SIG-M5 treated with dmso at 0.1 percent for 504 hours (cell line): ENCODE results near the gene TXNDC11.

Experiments used
- DNase-seq: peaks from one replicate; lab custom pipeline; 2025; ENCODE audit not compliant: unreplicated experiment; lab: John Stamatoyannopoulos, UW

TXNDC11 gene

DNA sequence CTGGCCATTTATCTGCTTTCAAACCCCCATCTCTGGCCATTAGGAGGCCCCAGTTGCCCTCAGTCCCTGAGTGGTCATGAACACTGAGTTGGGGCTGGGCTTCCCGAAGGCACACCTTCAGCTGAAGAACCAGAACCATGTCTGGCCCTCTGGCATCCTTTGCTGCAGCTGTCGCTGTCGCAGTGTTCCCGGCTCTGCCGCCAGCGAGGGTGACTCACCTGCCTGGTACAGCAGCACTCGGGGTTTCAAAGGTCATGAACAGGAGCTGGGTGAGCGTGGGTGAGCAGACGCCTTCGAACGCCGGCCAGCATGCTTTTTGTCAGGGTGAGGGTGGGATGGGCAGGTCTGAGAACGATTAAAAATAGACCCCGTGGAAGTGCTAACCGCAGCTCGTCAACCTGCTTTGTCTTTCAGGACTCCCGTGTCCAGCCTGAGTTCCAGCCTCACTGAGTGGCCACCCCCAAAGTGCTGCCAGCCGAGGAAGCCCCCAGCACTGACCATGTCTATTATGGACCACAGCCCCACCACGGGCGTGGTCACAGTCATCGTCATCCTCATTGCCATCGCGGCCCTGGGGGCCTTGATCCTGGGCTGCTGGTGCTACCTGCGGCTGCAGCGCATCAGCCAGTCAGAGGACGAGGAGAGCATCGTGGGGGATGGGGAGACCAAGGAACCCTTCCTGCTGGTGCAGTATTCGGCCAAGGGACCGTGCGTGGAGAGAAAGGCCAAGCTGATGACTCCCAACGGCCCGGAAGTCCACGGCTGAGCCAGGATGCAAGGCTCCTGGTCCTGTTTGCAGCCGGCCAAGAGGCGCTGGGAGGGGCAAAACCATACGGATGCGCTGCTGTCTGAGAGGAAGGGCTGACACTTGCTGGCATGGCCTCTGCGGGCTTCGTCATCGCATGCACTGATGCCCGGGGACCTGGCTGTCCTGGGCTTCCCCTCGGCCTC is 66.8 kb downstream of the TXNDC11 start:
- peak; percentile 25 for DNase-seq

DNA sequence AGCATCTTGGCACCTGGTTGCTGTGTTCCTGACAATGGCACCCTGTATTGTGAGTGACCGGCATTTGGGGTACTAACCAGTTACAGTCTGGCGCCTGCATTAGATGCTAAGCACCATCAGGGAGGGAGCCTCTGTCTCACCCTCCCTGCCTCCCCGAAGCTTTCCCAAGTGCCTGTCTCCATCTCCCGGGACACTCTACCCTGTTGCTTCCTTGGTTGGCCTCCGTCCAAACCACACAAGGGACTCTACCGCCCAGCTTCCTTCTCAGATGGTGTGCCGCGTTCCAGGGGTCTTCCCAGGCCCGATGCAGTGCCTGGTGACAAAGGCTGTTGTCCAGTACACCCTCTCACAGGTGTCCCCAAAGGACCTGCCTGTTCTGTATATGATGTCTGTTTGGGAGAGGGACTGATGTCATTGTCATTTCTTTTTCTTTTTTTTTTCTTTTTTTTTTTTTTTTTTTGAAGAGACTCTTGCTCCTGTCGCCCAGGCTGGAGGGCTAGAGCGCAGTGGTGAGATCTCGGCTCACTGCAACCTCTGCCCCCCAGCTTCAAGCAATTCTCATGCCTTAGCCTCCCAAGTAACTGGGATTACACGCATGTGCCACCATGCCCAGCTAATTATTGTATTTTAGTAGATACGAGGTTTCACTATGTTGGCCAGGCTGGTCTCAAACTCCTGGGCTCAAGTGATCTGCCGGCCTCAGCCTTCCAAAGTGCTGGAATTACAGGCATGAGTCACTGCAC is 67.7 kb downstream of the TXNDC11 start:
- no peak for DNase-seq

DNA sequence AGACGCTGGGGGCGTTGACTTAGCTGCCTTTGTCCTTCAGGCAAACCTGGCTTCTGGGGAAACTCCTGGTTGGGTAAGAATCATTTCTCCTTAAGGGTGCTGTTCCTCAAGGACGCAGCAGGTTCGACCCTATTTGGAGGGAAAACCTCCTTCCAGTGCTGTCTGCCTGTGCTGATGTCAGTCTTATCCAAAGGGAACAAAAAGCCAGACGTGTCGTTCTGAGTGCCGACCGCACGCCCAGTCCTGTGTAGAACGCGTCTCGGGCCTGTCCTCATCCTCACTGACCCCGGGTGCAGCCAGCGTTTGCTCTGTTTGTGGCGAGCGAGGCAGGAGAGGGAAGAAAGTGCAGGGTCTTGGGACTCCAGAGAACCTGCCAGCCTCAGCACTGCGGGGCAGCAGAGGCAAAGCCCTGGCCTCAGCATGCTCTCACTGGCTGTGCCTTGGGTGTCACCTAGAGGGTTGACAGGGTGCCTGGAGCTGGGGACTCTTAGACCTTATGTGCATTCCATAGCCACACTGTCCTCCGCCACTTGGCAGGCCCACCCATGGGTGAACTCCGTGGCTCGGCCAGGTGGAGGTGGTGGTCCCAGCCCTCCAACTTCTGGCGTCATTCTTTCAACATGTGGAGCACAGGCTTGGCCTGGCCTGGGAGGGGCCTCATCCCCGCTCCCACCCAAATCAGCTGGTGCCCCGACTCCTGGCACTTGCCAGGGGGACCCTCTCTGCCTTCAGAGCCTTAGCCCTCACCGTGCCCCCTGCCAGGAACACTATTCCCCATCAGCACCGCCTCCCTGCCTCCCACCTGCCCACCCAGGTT is 68.4 kb downstream of the TXNDC11 start:
- DNase-seq, result no peak

DNA sequence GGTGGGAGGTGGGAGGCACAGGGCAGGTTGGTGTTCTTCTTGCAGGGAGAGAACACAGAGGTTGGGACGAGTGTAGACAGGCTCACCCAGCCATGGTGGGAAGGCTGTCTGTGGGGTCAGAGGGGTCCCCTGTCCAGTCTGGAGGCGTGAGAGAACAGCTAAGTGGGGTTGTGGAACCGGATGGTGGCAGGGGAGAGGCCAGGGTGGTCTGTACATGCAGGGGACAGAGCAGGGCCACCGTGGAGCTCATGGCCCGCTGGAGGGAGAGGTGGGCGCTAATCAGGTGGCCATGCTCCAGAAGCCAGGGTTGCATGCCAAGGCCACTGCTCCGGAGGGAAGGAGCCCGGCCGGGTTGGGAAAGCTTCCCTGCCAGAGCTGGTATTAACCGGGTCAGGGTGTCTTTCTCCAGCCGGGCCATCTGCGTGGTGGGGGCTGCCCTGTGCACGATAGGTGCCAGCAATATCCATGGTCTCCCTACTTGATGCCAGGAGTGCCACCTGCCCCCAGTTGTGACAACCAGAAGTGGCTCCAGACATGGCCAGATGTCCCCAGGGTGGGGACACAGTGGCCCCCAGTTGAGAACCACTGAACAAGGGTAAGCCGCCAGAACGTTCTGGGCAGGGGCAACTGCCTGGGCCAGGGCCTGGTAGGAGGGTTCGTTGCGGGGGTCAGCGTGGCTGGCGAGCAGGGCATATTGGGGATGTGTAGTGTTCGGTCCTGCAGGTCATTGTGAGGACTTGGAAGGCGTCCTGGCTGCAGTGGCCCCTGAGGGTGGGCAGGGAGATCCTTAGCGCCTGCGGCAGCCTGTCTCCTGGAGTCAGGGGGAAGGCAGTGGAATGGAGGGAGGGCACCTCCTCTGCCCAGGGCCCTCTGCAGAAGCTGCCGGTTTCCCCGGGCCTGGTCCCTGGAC is 69.3 kb downstream of the TXNDC11 start:
- no peak for DNase-seq

DNA sequence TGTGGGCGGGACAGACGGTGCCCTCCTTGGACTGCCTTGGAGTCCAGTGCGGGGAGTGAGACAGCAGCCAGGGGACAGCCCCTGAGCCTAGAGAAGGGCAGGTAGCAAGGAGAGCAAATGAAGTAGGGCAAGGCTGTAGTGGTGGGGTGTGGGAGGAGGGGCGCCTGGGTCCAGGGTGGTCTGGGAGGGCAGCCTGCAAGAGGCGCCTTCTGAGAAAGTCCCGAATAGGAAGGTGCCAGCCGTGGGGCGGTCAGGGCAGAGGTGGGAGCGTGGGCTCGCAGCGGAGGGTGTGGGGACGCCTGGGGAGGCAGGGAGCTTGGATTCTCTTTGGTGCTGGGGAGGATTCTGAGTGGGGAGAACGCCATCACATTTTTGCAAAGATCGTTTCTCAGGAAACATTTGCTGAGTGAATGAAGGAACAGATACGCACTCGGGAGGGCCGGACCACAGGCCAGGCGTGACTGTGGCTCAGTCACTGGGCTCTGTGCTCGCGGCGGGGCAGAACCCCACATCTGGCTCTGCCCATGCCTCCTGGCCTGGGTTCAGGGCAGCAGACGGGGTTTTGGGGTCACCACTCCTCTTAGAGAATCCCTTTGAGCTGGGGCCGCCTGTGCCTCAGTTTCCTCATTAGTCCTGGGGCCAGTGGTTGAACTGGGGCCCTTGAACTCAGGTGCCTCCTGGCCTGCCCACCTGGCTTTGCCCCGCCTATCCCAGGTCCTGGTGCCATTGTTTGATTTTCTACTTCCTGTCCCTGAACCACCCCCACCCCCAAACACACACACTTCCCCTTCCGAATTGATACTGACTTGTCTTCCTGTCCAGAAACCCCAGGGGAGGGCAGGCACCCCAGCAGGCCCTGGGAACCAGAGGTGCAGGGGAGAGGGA is 70.2 kb downstream of the TXNDC11 start:
- no peak for DNase-seq

DNA sequence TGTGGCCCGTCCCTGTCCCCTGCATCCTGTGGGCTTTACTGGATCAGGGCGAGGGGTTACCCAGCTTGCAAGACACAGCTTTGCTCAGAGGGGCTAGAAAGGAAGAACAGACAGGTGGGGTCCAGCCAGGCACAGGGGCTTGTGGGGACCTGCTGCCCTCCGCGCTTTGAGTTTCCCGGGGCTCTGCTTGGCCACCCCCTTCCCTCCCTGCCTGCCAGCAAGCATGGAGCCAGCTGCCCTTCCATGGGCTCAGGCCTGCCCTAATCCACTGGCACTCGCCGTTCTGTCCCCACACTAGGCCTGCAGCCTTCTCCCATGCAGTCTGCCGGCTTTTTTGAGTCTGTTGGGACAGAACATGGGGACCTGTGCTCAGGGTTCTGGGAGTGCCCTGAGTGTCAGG is 71.0 kb downstream of the TXNDC11 start:
- DNase-seq, result no peak

DNA sequence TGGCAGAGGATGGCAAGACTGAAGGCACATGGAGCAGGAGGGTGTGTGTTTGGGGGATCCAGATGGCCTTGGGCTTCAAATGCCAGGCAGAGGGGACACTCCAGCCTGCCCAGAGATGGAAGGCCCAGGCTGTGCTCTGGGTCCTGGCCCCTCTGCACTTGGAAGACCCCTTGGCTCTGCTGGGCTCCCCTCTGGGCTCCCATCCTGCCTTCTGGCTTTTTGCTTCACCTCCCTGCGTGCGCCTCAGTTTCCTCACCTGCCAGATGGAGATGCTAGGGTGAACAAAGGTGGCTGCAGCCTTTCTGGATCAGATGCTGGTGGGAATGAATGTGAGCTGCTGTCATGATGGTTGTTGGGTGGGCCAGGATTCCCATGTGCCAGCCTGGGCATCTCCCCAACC is 71.4 kb downstream of the TXNDC11 start:
- no peak for DNase-seq

DNA sequence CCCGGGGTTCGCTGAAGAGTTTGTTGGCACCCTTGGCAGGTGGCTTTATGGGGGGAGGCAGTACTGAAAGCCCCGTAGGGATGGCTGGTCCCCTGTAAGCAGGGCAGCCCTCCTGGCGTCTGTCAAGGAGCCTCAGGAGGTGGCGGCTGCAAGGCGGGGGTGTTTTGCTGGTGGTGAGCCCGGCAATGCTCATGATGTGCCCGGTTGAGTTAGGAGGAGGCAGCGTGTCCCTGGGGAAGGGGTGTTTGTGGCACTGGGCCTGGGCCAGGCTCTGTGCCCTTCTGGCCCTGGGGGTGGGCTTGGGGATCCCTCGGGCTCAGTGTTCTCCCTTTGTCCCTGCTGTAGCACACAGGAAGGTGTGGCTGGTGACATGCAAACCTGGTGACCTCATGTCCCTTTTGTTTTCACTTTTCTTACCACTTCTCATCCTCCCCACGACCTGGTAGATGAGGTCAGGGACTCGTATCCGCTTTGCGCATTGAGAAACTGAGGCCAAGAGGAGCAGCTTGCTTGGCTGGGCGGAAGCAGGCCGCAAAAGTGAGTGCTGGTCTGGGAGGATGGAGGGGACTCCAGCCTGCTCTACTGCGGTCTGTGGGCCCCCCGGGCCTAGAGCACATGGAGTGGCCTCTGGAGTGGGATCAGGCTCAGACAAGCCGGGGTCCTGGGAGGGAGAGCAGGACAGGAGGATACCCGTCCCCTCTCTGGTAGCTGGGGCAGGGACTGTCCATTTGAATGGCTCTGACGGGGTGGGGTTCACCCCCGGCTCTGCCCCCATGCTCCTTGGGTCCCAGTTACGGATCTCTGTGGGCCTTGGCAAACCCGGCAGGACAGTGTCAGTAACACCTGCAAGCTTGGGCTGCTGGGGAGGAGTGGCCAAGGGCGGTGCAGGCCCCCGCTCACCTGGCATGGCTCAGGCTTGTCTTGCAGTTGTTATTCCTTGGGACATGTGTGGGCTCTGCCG is 72.2 kb downstream of the TXNDC11 start:
- no peak for DNase-seq

DNA sequence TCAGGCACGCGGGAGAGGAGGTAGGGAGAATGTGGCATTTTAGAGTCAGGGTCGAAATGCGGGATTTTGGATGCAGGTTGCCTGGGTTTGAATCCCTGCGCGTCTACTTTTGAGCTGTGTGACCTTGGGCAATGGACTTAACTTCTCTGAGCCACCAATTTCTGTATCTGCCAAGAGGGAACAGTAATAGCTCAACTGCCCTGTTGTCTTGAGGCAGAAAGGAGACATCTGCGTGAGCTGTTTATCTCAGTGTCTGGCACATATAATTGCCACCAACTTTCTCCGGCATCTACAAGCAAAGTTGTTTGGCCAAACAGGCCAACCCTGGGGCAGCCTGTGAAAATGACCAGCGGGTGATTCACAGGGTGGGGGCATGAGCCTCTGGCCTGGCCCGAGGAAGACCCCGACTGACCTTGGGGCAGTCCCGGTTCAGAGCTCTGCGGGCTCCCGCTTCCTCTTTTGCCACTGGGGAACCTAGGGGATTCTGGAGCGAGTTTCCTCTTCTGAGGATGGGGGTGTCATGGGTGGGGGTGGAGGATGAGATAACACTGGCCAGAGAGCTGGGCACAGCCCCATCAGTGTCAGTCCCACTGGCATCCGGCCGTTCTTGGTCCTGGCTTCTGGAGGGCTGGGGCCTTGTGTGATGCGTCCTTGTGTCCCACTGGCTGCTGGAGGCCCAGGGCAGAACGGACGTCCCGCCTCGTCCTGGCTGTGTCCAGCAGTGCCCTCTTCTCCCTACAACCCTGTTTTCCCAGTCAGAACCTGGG is 73.1 kb downstream of the TXNDC11 start:
- peak; percentile 42 for DNase-seq

DNA sequence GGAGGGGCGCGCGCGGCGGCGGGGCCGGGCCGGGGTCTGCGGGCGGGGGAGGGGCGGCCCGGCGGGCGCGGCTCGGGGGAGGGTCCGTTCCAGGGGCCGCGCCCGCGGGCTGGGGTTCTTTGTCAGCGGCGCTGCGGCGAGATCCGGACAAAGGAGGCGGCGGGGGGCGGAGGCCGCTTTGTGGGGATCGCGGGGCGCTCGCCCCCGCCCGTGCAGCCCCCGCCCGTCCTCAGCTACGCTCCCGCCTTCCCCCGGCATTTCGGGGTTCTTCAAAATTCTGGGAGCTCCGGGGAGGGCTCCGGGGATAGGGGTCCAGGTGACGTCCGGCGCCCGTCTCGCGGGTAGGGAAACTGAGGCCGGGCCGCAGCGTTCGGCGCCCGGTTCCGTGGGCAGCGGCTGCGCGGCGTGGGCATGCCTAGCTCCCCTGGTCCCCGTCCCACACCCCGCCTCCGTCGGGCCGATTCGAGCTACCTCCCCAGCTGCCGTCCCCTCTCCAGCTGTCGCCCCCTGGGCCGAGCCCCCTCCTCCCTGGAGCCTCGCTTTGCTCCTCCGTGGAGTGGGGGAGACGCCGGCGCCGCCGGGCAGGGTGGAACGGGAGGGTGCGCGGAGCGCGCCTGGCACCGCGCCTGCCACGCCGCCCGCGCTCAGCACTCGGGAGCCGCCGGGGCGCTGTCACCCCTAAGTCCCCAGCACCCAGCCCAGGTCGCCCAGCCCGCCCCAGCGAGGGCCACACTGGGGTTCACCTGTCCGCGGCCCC is 73.9 kb downstream of the TXNDC11 start:
- no peak for DNase-seq

DNA sequence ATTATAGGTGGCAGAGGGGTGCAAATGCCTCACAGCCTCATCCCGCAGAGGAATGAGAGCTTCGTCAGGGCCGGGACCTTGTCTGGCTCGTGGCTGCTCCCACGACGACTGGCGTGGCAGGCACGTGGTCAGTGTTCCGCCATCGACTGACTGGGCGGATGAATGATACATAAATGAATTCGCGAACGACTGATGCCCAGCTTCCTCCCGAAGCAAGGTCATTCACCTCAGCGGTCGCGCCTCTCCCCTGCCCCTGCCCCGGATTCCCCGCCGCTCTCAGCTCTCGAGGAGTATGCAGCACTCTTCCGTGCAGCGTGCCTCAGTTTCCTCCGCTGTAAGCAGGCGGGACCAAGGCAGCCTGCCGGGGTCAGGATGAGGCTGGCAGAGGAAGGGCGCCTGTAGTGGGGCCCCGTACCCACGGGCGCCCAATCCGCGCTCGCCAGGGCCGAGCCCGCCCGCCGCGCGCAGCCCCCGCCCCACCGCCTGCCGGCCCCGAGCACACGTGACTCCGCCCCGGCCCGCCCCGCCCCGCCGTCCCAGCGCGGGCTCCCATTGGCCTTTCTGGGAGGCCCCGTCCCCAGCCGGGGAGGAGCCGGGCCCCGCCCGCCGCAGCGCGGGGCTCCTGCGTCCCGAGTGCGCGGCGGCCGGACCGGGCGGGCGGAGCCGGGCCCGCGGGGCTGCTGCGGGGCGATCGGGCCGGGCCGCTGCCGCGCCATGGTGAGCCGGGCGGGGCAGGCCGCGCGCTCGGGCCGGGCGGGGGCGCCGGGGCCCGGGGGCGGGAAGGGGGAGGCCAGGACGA is 74.6 kb downstream of the TXNDC11 start, which contains the start of gene SNN:
SNN (plus strand) TSS at position 632 of the 799 bp plus-strand sequence. CDS start 7,605 bp downstream, outside the sequence.
- DNase-seq, result peak; percentile 72

DNA sequence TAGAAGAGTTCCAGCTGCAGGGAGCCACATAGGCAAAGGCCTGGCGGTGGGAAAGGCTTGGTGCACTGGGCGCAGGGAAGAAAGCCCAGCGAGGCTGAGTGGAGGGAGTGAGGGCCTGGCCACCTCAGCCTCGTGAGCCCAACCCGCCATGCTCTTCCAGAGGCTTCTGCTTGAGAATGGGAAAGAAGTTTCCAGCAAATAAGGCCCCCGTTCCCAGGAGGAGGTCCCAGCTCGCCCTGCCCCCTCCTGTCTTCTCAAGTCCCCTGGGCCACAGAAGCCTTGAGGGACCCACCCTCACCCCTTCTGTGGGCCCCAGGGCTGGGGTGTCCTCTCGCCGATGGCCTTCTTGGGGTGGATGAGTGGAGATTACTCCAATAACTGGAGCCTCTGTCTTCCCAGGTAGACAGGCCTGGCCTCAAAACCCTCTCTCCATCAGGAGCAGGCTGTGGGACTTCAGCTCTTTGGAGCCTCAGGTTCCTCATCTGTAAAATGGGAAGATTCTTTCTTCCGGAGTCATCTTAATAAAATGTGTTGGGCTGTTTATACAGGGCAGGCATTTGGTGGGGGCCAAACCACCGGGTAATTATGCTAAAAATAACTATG is 75.3 kb downstream of the TXNDC11 start:
- DNase-seq, result no peak

DNA sequence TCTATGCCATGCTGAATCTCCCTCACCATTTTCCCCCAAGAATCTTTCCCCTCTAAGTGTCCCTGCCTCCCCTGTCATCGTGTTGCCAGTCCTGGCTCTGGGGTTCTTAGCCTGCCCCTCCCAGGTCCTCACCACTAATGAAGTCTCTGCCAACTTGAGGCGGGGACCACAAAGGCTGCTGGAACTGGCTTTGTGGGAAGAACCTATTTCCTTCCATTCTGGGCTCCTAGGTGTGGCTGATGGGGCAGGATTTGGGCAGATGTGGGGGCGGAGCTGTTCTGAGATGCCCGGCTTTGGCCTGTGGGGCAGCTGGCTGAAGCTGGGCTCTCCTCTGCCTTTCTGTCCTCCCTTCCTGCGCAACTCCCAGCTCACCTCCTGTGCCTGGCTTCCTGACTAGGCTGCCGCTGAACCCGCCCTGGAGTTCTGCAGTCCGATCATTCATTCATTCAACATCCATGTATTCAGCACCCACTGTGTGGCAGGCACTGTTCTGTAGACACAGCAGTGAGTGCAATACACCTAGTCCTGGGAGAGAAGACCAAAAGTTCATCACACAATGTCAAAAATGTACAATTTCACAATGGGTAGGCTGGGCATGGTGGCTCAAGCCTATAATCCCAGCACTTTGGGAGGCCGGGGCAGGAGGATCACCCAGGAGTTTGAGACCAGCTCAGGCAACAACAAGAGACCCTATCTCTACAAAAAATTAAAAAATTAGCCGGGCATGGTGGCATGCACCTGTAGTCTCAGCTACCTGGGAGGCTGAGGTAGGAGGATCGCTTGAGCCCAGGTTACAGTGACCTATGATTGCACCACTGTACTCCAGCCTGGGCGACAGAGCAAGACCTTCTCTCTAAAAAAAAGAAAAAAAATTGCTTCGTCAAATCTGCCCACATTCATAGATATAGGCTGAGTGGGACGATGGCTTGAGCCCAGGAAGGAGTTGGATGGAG is 76.3 kb downstream of the TXNDC11 start:
- DNase-seq, result no peak

DNA sequence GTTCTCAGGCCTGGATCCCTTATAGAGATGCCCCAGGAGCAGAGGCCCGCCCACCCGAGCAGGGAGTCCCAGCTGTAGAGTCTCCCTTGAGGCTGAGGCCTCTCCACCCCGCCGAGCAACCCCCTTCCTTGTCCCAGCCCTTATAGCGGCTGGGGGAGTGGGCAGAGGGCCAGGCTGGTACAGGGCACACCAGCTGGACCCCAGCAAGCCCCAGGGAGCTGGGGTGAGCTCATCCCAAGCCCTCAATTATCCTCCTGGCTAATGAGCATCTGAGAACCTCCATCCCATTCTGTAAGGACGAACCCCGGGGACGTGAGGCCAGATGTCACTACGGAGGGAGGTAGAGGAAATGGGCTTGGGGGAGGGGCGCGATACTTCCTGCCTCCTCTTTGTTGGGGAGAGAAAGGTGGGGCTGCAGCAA is 77.6 kb downstream of the TXNDC11 start:
- no peak for DNase-seq
